H9 (cell line): ENCODE results near the gene FLRT2. TPM values are rescaled to one million over a fixed set of nuclear protein-coding genes. Genes with fewer than 3 reads are reported as not detected.

Experiments
- DNase-seq: peaks from one replicate; pipeline ENCODE4 v3.0.0-alpha.2; 2017
- H2AFZ ChIP-seq: one replicate; pipeline ENCODE4 v1.6.1; 2013; ENCODE audit warnings: mild to moderate bottlenecking, low read length, control low read depth, moderate library complexity
- H2AK5ac ChIP-seq: 2 replicates; pipeline ENCODE4 v1.6.1; 2013; ENCODE audit warnings: low read length, control low read depth, mixed read lengths; ENCODE audit not compliant: insufficient read length
- H2BK120ac ChIP-seq: one replicate; pipeline ENCODE4 v1.6.1; 2013; ENCODE audit warnings: low read depth, mild to moderate bottlenecking, low read length, control low read depth, inconsistent platforms; ENCODE audit not compliant: poor library complexity, severe bottlenecking
- H2BK12ac ChIP-seq: 2 replicates; pipeline ENCODE4 v1.6.1; 2013; ENCODE audit warnings: low read length, control low read depth, mixed read lengths, low read depth; ENCODE audit not compliant: insufficient read length
- H2BK15ac ChIP-seq: 2 replicates; pipeline ENCODE4 v1.6.1; 2013; ENCODE audit warnings: low read depth, low read length, control low read depth
- H2BK20ac ChIP-seq: one replicate; pipeline ENCODE4 v1.6.1; 2013; ENCODE audit warnings: low read depth, mild to moderate bottlenecking, low read length, control low read depth, inconsistent platforms; ENCODE audit not compliant: poor library complexity, severe bottlenecking
- H2BK5ac ChIP-seq: 2 replicates; pipeline ENCODE4 v1.6.1; 2013; ENCODE audit warnings: low read length, control low read depth, mixed read lengths; ENCODE audit not compliant: insufficient read length
- H3K14ac ChIP-seq: 2 replicates; pipeline ENCODE4 v1.6.1; 2013; ENCODE audit warnings: low read length, control low read depth; ENCODE audit not compliant: insufficient read depth
- H3K18ac ChIP-seq: 2 replicates; pipeline ENCODE4 v1.6.1; 2013; ENCODE audit warnings: low read depth, mild to moderate bottlenecking, mixed read lengths, low read length, control low read depth; ENCODE audit not compliant: insufficient read length
- H3K23ac ChIP-seq: 2 replicates; pipeline ENCODE4 v1.6.1; 2013; ENCODE audit warnings: low read length, control low read depth, mixed read lengths, low read depth; ENCODE audit not compliant: insufficient read length
- H3K23me2 ChIP-seq: 2 replicates; pipeline ENCODE4 v1.6.1; 2013; ENCODE audit warnings: low read depth, mild to moderate bottlenecking, mixed read lengths, low read length, control low read depth; ENCODE audit not compliant: insufficient read length, poor library complexity, severe bottlenecking
- H3K27ac ChIP-seq: 2 replicates; pipeline ENCODE4 v1.5.1; 2013; ENCODE audit warnings: low read length, control low read depth, mixed read lengths, low read depth; ENCODE audit not compliant: insufficient read length
- H3K27me3 ChIP-seq: 2 replicates; pipeline ENCODE4 v1.6.1; 2013; ENCODE audit warnings: low read length, control low read depth, inconsistent platforms; ENCODE audit not compliant: insufficient read depth
- H3K4ac ChIP-seq: 2 replicates; pipeline ENCODE4 v1.6.1; 2013; ENCODE audit warnings: low read depth, mild to moderate bottlenecking, control low read depth, inconsistent platforms, low read length, moderate library complexity
- H3K4me1 ChIP-seq: 2 replicates; pipeline ENCODE4 v1.6.1; 2013; ENCODE audit warnings: low read length, control low read depth, inconsistent platforms; ENCODE audit not compliant: insufficient read depth
- H3K4me2 ChIP-seq: 2 replicates; pipeline ENCODE4 v1.6.1; 2013; ENCODE audit warnings: low read length, control low read depth, mixed read lengths; ENCODE audit not compliant: insufficient read length, insufficient read depth
- H3K56ac ChIP-seq: 2 replicates; pipeline ENCODE4 v1.6.1; 2013; ENCODE audit warnings: low read depth, mild to moderate bottlenecking, mixed read lengths, low read length, control low read depth; ENCODE audit not compliant: insufficient read length
- H3K79me1 ChIP-seq: 2 replicates; pipeline ENCODE4 v1.6.1; 2013; ENCODE audit warnings: low read depth, mild to moderate bottlenecking, moderate library complexity, low read length, control low read depth, inconsistent platforms; ENCODE audit not compliant: insufficient read depth, poor library complexity, severe bottlenecking
- H3K79me2 ChIP-seq: 2 replicates; pipeline ENCODE4 v1.6.1; 2013; ENCODE audit warnings: low read length, control low read depth, inconsistent platforms; ENCODE audit not compliant: insufficient read depth
- H3K9ac ChIP-seq: 2 replicates; pipeline ENCODE4 v1.6.1; 2013; ENCODE audit warnings: low read length, control low read depth, mixed read lengths; ENCODE audit not compliant: insufficient read length; ENCODE audit errors: extremely low read depth
- H3K9me3 ChIP-seq: one replicate; pipeline ENCODE4 v1.6.1; 2013; ENCODE audit warnings: low read depth, low read length, inconsistent platforms; ENCODE audit not compliant: control insufficient read depth
- H3T11ph ChIP-seq: one replicate; pipeline ENCODE4 v1.6.1; 2013; ENCODE audit warnings: mild to moderate bottlenecking, low read length, control low read depth, inconsistent platforms
- H4K20me1 ChIP-seq: one replicate; pipeline ENCODE4 v1.6.1; 2013; ENCODE audit not compliant: control insufficient read depth, insufficient read length, insufficient read depth
- H4K5ac ChIP-seq: 2 replicates; pipeline ENCODE4 v1.6.1; 2013; ENCODE audit warnings: low read depth, mild to moderate bottlenecking, mixed read lengths, low read length, control low read depth; ENCODE audit not compliant: insufficient read length
- H4K8ac ChIP-seq: replicated peaks from 2 replicates; pipeline ENCODE4 v1.6.1; 2013; ENCODE audit warnings: low read length, control low read depth, mixed read lengths, low read depth; ENCODE audit not compliant: insufficient read length
- H4K91ac ChIP-seq: 2 replicates; pipeline ENCODE4 v1.6.1; 2013; ENCODE audit warnings: low read depth, mild to moderate bottlenecking, moderate library complexity, mixed read lengths, low read length, control low read depth; ENCODE audit not compliant: insufficient read length
- H3K27ac Mint-ChIP-seq, 3 experiments: 2 replicates in 2 of 3; 3 replicates in 1 of 3; pipeline ENCODE4 v1.8.0; 2020 to 2021; ENCODE audit warnings: mixed read lengths in 3 of 3, mild to moderate bottlenecking in 1 of 3, moderate library complexity in 1 of 3
- H3K27me3 Mint-ChIP-seq: 2 replicates; pipeline ENCODE4 v1.8.0; 2021; ENCODE audit warnings: low read depth, mild to moderate bottlenecking, moderate library complexity, mixed read lengths
- H3K36me3 Mint-ChIP-seq, 3 experiments: 2 replicates in 2 of 3; 3 replicates in 1 of 3; pipeline ENCODE4 v1.8.0; 2020 to 2021; ENCODE audit warnings: low read depth in 3 of 3, mixed read lengths in 3 of 3; ENCODE audit not compliant: insufficient read depth in 1 of 3
- H3K4me1 Mint-ChIP-seq, 2 experiments: 2 replicates each; pipeline ENCODE4 v1.8.0; 2020; ENCODE audit warnings: mixed read lengths in 2 of 2
- H3K4me3 Mint-ChIP-seq, 2 experiments: 2 replicates in 1 of 2; 3 replicates in 1 of 2; pipeline ENCODE4 v1.8.0; 2020 to 2021; ENCODE audit warnings: mild to moderate bottlenecking in 2 of 2, mixed read lengths in 2 of 2, moderate library complexity in 1 of 2
- H3K9me3 Mint-ChIP-seq, 2 experiments: 2 replicates in 1 of 2; 3 replicates in 1 of 2; pipeline ENCODE4 v1.8.0; 2020; ENCODE audit warnings: mild to moderate bottlenecking in 2 of 2, mixed read lengths in 2 of 2, moderate library complexity in 1 of 2
- CTCF ChIP-seq: fragments of 200-600 bp; sonication (generic); conservative IDR thresholded peaks from 3 replicates; pipeline ENCODE4 v1.8.0; 2021; ENCODE audit warnings: antibody characterized with exemption, mild to moderate bottlenecking
- WGBS: extraction: QIAGEN DNeasy Blood & Tissue Kit; methylation state at CpG from one replicate; pipeline ENCODE4 v1.1.7; 2013; ENCODE audit warnings: missing lambda C conversion rate, low lambda C conversion rate, mixed read lengths; ENCODE audit not compliant: insufficient read length; ENCODE audit errors: extremely low coverage; 5-methylcytosine and 5-hydroxymethylcytosine counted together
- total RNA-seq: library from RNA; stranded (reverse); gene quantifications from 2 replicates; pipeline ENCODE4 v1.2.1, GENCODE V29; 2021

FLRT2 gene
- total RNA-seq, 1 experiment from 2014 or later, result 3.3 TPM

- no peaks in the 10 kb centered on the region for H3K4me1 ChIP-seq
- Mint-ChIP-seq H3K4me3 (no peak overlapping the region), H3K9me3 (no peaks in the 10 kb centered on the region)
Measured at GRCh38 chr14:85482552-85482951, 47.4 kb upstream of the FLRT2 start.

More at GRCh38 chr14:85482552-85482951, 47.4 kb upstream of the FLRT2 start:
- WGBS, result no CpG with 5 or more reads among the region's 4 CpGs
- Histone ChIP-seq H3K4ac (no peak overlapping the region), H3K27ac (no peak overlapping the region), H3K14ac (no peak overlapping the region), H3K4me2 (no peak overlapping the region), H4K20me1 (no peaks in the 10 kb centered on the region), H3K23me2 (no peaks in the 10 kb centered on the region), H2BK20ac (no peak overlapping the region), H3K56ac (no peak overlapping the region), H4K8ac (no peak overlapping the region), H3K9ac (no peak overlapping the region), H2AFZ (no peak overlapping the region), H3K79me1 (no peaks in the 10 kb centered on the region), H4K91ac (no peak overlapping the region), H2AK5ac (no peak overlapping the region), H3K18ac (no peak overlapping the region), H2BK120ac (no peak overlapping the region), H4K5ac (no peak overlapping the region), H3T11ph (no peak overlapping the region), H3K23ac (no peak overlapping the region), H2BK15ac (no peak overlapping the region), H2BK12ac (no peak overlapping the region), H2BK5ac (no peak overlapping the region), H3K79me2 (no peaks in the 10 kb centered on the region), H3K27me3 (no peaks in the 10 kb centered on the region), H3K9me3 (no peaks in the 10 kb centered on the region)
- no peak for DNase-seq
- Mint-ChIP-seq H3K27me3 (no peaks in the 10 kb centered on the region), H3K36me3 (no peaks in the 10 kb centered on the region), H3K27ac (no peak overlapping the region), H3K4me1 (no peaks in the 10 kb centered on the region)
- no peak for TF ChIP-seq CTCF
